ENCODE measurements around the gene TRPM5.

- TF ChIP-seq CTCF (conservative IDR thresholded peaks at IDR 0.05; ENCODE audit: low read depth, low read length), result no peak
- no peak for TF ChIP-seq EZH2 (IDR thresholded peaks at IDR 0.05; ENCODE audit: borderline replicate concordance, low read depth, low read length, poor library complexity, severe bottlenecking)
Measured at GRCh38 chr11:2432628-2433071, 11.7 kb downstream of the TRPM5 start.
